Suprapubic skin (tissue), 4 donors: ENCODE measurements around the gene HIP1. TPM values are rescaled to one million over a fixed set of nuclear protein-coding genes. Genes with fewer than 3 reads are reported as not detected.
A peak's percentile ranks its signal among the peaks of the same experiment; 100 is the strongest.

Experiments
- DNase-seq, 2 donors: peaks; one replicate each; pipeline ENCODE4 v3.0.0-alpha.2; 2019; ENCODE audit warnings: low spot score in 2 of 2
- H3K27ac ChIP-seq: fragments of 200-600 bp; sonication (generic); one replicate; pipeline ENCODE4 v1.5.1; 2019
- H3K27me3 ChIP-seq: fragments of 200-600 bp; sonication (generic); one replicate; pipeline ENCODE4 v1.5.1; 2019
- H3K36me3 ChIP-seq: fragments of 200-600 bp; sonication (generic); one replicate; pipeline ENCODE4 v1.5.1; 2019
- H3K4me1 ChIP-seq: fragments of 200-600 bp; sonication (generic); one replicate; pipeline ENCODE4 v1.5.1; 2019
- H3K4me3 ChIP-seq: fragments of 200-600 bp; sonication (generic); one replicate; pipeline ENCODE4 v1.5.1; 2019; ENCODE audit warnings: mild to moderate bottlenecking
- H3K9me3 ChIP-seq: fragments of 200-600 bp; sonication (generic); one replicate; pipeline ENCODE4 v1.5.1; 2019
- EP300 ChIP-seq: sonication (generic); formaldehyde crosslinking; IDR thresholded peaks from one replicate; pipeline ENCODE4 v1.6.1; 2017; ENCODE audit warnings: antibody characterized with exemption
- POLR2A ChIP-seq, 2 donors: fragments of 450-650 bp; IDR thresholded peaks; one replicate each; pipeline ENCODE4 v1.6.1; 2017; ENCODE audit warnings: antibody characterized with exemption in 2 of 2, mild to moderate bottlenecking in 2 of 2, moderate library complexity in 2 of 2
- POLR2AphosphoS5 ChIP-seq, 3 donors: sonication (generic); formaldehyde crosslinking; IDR thresholded peaks; one replicate each; pipeline ENCODE4 v1.6.1; 2017; ENCODE audit warnings: antibody characterized with exemption in 3 of 3
- WGBS: methylation state at CpG from one replicate; pipeline ENCODE4 v1.1.5; 2018; 5-methylcytosine and 5-hydroxymethylcytosine counted together
- total RNA-seq, 4 donors: library from RNA; depleted of rRNA; stranded (reverse); fragments of >200 nt; gene quantifications; one replicate each; pipeline ENCODE4 v1.1.0, GENCODE V29; 2016
- TF ChIP-seq, protein P1 (sequence below), 2 donors: fragments of 200-600 bp in 1 of 2; fragments of 450-650 bp in 1 of 2; sonication (generic) in 1 of 2; IDR thresholded peaks; one replicate each; pipeline ENCODE4 v1.5.1; 2016 to 2019; ENCODE audit warnings: antibody characterized with exemption in 2 of 2, mild to moderate bottlenecking in 1 of 2, moderate library complexity in 1 of 2

Gene HIP1
- total RNA-seq, 4 donors from 2014 or later: 16.0 to 29.4 (median 22.3) TPM

DNA sequence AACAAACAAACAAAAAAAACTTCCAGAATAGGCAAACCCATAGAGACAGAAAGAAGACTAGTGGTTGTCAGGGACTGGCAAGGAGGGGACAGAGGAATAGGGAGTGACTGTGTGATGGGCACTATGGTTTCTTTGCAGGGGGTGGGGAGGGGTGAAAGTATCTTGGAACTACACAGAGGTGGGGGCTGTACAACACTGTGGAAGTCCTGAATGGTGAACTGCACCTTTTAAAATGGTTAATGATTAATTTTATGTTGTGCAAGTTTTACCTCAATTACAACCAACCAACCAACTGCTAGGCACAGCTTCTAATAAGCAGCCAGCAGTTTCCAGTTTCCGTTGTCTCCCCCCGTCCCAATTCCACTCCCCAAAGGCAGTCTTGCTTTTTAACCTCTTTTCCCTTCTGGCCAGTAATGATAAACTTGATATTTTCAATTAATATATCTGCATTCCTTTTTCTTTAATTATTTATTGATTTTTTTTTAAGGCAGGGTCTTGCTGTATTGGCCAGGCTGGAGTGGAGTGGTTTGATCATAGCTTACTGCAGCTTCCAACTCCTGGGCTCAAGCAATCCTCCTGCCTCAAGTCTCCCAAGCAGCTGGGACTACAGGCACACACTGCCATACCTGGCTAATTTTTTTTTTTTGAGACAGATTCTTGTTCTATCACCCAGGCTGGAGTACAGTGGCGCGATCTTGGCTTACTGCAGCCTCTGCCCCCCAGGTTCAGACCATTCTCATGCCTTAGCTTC lies 46.8 kb downstream of the HIP1 start:
- peaks cover 3% of the 10 kb centered on the region for H3K4me1 ChIP-seq
- H3K4me3 ChIP-seq: no peak overlapping the region
- H3K27ac ChIP-seq: no peak overlapping the region
- H3K9me3 ChIP-seq: no peaks in the 10 kb centered on the region
- WGBS: 97% methylated on average over 4 of the region's 4 CpGs
- H3K36me3 ChIP-seq: no peaks in the 10 kb centered on the region
- H3K27me3 ChIP-seq: no peaks in the 10 kb centered on the region
- DNase-seq: no peak
- TF ChIP-seq POLR2AphosphoS5 (IDR thresholded peaks at IDR 0.05) (no peak), POLR2A (IDR thresholded peaks at IDR 0.05) (no peak), EP300 (no peak)
- TF ChIP-seq, protein P1, sequence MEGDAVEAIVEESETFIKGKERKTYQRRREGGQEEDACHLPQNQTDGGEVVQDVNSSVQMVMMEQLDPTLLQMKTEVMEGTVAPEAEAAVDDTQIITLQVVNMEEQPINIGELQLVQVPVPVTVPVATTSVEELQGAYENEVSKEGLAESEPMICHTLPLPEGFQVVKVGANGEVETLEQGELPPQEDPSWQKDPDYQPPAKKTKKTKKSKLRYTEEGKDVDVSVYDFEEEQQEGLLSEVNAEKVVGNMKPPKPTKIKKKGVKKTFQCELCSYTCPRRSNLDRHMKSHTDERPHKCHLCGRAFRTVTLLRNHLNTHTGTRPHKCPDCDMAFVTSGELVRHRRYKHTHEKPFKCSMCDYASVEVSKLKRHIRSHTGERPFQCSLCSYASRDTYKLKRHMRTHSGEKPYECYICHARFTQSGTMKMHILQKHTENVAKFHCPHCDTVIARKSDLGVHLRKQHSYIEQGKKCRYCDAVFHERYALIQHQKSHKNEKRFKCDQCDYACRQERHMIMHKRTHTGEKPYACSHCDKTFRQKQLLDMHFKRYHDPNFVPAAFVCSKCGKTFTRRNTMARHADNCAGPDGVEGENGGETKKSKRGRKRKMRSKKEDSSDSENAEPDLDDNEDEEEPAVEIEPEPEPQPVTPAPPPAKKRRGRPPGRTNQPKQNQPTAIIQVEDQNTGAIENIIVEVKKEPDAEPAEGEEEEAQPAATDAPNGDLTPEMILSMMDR (IDR thresholded peaks at IDR 0.05): no peak

DNA sequence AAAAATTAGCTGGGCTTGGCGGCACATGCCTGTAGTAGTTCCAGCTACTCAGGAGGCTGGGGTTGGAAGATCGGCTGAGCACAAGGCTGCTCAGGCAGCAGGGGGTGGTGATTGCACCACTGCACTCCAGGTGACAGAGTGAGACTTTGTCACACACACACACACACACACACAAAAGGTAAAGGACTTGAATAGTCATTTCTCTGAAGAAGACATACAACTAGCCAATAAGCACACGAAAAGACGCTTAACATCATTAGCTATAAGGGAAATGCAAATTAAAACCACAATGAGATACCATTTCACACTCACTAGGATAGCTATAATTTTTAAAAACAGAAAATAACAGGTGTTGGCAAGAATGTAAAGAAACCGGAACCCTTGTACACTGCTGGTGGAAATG lies 48.6 kb downstream of the HIP1 start:
- Histone ChIP-seq H3K27me3 (no peaks in the 10 kb centered on the region), H3K4me1 (peaks cover 3% of the 10 kb centered on the region), H3K27ac (no peak overlapping the region), H3K4me3 (no peak overlapping the region), H3K9me3 (no peaks in the 10 kb centered on the region), H3K36me3 (no peaks in the 10 kb centered on the region)
- no peak for DNase-seq
- 90% methylated on average over 5 of the region's 5 CpGs for WGBS
- TF ChIP-seq POLR2A (IDR thresholded peaks at IDR 0.05) (no peak), POLR2AphosphoS5 (IDR thresholded peaks at IDR 0.05) (no peak), EP300 (no peak)
- TF ChIP-seq, protein P1 (IDR thresholded peaks at IDR 0.05): no peak

DNA sequence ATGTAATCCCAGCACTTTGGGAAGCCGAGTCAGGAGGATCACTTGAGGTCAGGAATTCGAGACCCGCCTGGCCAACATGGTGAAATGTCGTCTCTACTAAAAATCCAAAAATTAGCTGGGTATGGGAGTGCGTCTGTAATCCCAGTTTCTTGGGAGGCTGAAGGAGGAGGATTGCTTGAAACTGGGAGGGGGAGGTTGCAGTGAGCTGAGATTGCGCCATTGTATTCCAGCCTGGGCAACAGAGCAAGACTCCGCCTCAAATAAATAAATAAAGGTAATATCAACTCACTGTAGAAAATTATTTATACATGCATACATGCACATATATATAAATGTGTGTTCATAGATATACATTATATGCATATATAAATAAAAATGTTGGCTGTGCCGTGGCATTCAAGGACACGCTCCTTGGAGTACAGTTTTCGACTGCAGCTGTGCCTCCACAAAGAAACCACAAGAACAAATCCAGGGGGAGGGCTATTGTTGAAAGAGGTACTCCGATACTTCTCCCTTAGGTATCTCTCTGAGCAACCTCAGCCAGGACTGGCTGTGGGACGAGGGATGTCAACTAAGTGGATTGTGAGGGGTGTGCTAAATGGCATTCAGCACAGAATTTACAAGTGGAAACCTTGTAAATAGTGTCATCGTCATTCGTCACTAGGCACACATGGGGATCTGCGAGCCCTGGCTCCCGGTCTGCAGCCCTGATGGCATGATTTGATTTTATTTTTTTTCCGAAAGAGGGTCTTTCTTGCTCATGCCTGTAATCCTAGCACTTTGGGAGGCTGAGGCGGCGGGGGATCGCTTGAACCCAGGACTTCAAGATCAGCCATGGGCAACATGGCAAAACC lies 49.3 kb downstream of the HIP1 start:
- Histone ChIP-seq H3K9me3 (no peaks in the 10 kb centered on the region), H3K36me3 (no peaks in the 10 kb centered on the region), H3K4me3 (no peak overlapping the region), H3K27me3 (no peaks in the 10 kb centered on the region), H3K4me1 (peaks cover 3% of the 10 kb centered on the region), H3K27ac (no peak overlapping the region)
- DNase-seq: no peak
- 85% methylated on average over 20 of the region's 20 CpGs for WGBS
- TF ChIP-seq, protein P1 (IDR thresholded peaks at IDR 0.05): no peak
- no peak for TF ChIP-seq POLR2A (IDR thresholded peaks at IDR 0.05)

DNA sequence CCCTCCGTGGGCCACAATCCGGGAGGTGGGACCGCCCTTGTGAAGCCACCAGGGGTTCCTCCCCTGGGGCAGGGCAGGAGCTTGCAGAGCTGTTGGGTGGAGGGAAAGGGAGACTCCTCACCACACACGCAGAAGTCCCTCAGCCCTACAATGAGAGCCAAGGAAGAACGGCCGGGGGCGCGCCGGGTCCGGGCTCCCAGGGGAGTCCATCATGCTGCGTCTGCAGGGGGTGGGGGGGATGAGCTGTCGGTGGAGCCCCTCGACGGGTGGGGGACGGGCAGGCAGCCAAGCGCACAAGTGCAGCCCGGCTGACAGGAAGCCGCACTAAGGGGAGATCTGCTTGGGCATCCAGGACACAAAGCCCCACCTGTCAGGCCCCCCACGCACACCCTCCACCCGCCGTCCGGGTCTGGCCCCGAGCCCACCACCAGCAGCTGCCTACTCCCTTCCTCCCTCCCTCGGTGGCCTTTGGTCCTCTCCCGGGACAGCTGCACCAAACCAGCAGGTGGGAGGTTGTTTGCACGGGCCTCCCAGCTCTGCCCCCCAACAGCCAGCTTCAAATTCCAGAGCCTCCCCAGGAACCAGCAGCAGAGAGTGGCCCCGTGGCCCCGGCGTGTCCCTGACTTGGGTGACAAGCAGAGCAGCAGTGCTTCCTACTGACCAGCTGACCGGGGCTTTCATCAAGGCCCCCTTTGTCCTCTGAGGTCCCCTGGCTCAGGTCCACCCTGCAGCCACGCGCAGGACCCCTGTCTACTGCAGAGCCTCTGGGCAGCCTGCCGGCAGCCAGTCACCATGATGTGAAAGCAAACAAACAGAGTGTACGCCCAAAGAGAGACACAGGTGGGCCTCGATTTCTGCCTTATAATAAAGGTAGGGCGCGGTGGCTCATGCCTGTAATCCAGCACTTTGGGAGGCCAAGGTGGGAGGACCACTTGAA lies 50.3 kb downstream of the HIP1 start:
- H3K4me3 ChIP-seq: no peak overlapping the region
- 64% methylated on average over 20 of the region's 37 CpGs for WGBS
- TF ChIP-seq EP300 (no peak), POLR2AphosphoS5 (IDR thresholded peaks at IDR 0.05) (no peak), POLR2A (IDR thresholded peaks at IDR 0.05) (no peak)
- TF ChIP-seq, protein P1 (IDR thresholded peaks at IDR 0.05): no peak
- no peak overlapping the region for H3K27ac ChIP-seq
- no peaks in the 10 kb centered on the region for H3K9me3 ChIP-seq
- H3K36me3 ChIP-seq: no peaks in the 10 kb centered on the region
- H3K27me3 ChIP-seq: no peaks in the 10 kb centered on the region
- H3K4me1 ChIP-seq: peaks cover 3% of the 10 kb centered on the region
- peak in 1 of 2 donors; percentile 78 for DNase-seq
